SU-DHL-6 (cell line): ENCODE measurements around the gene NEFH.

Experiments used
- EZH2phosphoT487 ChIP-seq: fragments of 200-600 bp; sonication (generic), shearing (Covaris generic); conservative IDR thresholded peaks from 2 replicates; pipeline ENCODE4 v1.6.1; 2018; ENCODE audit warnings: mild to moderate bottlenecking, antibody characterized with exemption, low read length, moderate library complexity, mixed read lengths
- TF ChIP-seq, protein P1 (sequence below): fragments of 200-600 bp; sonication (generic); IDR thresholded peaks from one replicate; pipeline ENCODE4 v1.5.1; 2017; ENCODE audit warnings: antibody characterized with exemption, mild to moderate bottlenecking, low read length, moderate library complexity; ENCODE audit not compliant: insufficient read depth, poor library complexity, severe bottlenecking

DNA sequence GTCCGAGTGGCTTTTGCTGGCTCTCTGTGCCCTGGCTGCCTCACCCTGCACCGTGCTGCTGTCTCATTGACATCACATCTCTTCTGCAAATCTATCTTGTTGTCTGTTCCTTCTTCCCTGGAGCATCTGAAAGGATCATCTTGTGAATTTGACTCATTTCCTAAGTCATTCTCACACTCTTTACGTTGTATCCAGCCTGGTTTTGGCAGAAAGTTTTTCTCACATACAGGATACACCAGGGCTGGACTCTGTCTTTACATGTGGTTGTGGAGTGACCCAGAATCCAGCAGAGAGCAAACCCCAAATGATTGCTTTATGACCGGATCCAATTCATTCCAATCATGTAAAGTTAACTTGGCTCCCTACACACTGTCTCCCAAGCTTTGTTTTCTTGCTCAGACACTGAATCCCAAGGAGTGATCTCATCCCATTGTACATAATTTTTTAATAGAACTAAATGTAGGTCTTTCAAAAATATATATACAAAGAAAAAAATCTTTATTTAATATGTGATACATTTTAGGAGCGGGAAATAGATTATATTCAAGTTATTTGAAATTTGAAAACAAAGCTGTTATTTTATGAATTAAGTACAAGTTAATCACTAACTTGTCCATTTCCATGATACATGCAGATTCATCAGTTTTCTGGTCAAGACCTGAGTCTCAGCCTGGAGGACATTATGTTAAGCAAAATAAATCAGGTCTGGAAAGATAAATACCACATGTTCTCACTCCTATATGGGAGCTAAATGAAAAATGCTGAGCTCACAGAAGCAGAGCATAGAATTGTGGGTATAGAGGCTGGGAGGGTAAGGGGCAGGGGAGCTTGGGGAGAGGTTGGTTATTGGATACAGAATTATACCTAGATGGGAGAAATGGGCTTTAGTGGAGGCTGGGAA lies 44.5 kb upstream of the NEFH start:
- TF ChIP-seq, protein P1, sequence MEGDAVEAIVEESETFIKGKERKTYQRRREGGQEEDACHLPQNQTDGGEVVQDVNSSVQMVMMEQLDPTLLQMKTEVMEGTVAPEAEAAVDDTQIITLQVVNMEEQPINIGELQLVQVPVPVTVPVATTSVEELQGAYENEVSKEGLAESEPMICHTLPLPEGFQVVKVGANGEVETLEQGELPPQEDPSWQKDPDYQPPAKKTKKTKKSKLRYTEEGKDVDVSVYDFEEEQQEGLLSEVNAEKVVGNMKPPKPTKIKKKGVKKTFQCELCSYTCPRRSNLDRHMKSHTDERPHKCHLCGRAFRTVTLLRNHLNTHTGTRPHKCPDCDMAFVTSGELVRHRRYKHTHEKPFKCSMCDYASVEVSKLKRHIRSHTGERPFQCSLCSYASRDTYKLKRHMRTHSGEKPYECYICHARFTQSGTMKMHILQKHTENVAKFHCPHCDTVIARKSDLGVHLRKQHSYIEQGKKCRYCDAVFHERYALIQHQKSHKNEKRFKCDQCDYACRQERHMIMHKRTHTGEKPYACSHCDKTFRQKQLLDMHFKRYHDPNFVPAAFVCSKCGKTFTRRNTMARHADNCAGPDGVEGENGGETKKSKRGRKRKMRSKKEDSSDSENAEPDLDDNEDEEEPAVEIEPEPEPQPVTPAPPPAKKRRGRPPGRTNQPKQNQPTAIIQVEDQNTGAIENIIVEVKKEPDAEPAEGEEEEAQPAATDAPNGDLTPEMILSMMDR: no peak
- TF ChIP-seq EZH2phosphoT487: no peak
